AG10803 (cell line): ENCODE results near the gene CCT3.

ENCODE experiments used
- DNase-seq: peaks from one replicate; pipeline ENCODE4 v3.0.0; 2010; ENCODE audit warnings: low read depth
- H3K4me3 ChIP-seq: 2 replicates; pipeline ENCODE4 v1.5.1; 2011; ENCODE audit warnings: mild to moderate bottlenecking, low read length, control low read depth
- TF ChIP-seq, protein P1 (sequence below): conservative IDR thresholded peaks from 2 replicates; pipeline ENCODE4 v1.5.1; 2011; ENCODE audit warnings: mild to moderate bottlenecking, low read length, control low read depth, inconsistent platforms

Gene CCT3

DNA sequence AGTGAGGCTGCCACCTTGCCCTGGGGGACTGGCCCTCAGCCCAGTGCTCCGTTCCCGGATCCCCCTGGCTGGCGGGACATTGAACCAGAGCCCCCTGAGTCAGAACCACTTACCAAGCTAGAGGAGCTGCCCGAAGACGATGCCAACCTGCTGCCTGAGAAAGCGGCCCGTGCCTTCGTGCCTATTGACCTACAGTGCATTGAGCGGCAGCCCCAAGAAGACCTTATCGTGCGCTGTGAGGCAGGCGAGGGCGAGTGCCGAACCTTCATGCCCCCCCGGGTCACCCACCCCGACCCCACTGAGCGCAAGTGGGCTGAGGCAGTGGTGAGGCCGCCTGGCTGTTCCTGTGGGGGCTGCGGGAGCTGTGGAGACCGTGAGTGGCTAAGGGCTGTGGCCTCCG lies 52.7 kb downstream of the CCT3 start:
- H3K4me3 ChIP-seq: no peak overlapping the region
- TF ChIP-seq, protein P1, sequence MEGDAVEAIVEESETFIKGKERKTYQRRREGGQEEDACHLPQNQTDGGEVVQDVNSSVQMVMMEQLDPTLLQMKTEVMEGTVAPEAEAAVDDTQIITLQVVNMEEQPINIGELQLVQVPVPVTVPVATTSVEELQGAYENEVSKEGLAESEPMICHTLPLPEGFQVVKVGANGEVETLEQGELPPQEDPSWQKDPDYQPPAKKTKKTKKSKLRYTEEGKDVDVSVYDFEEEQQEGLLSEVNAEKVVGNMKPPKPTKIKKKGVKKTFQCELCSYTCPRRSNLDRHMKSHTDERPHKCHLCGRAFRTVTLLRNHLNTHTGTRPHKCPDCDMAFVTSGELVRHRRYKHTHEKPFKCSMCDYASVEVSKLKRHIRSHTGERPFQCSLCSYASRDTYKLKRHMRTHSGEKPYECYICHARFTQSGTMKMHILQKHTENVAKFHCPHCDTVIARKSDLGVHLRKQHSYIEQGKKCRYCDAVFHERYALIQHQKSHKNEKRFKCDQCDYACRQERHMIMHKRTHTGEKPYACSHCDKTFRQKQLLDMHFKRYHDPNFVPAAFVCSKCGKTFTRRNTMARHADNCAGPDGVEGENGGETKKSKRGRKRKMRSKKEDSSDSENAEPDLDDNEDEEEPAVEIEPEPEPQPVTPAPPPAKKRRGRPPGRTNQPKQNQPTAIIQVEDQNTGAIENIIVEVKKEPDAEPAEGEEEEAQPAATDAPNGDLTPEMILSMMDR: no peak
- DNase-seq: no peak

DNA sequence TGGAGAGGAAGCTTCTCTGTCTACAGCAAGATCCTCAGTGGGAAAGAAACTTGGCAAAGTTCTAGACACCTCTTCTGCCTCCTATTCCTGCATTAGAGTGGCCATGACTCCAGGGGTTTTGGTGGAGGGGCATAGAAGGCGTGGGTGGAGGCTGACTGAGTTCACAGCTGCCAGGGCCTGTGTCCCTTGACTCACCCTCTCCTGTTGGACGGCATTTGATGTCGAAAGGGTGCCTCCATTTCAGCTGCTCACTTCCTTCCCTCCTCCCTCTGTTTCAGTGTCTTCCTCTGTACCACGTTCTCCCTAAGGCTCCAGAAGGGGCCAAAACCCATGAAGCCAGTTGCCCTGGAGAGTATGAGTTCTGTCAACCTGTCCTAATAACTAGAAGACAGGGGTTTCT lies 53.3 kb downstream of the CCT3 start:
- H3K4me3 ChIP-seq: no peak overlapping the region
- TF ChIP-seq, protein P1: no peak
- DNase-seq: no peak

DNA sequence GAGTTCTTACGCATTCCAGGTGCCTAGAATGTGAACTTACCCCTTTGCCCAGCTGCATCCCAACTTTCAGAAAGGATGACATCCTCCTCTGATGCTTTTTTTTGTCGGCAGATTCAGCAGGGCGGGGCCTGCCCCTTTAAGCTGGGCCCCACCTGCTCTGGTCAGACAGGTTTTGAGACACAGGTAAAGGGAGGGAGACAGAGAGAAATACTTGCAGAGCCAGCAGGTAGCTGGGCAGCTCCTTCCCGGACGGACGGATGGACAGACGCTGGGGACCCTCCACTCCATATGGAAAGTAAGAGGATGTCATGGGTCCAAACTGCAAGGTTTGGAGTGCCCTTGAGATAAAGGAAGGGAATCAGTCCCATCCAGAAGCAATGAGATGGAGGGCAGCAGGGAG lies 54.0 kb downstream of the CCT3 start, which contains the start of gene TMEM79:
Gene TMEM79 (plus strand): TSS at position 214 of the 400 bp plus-strand sequence. CDS start 902 bp downstream, outside the sequence.
- peak within 1 kb of the TSS; percentile 96 for H3K4me3 ChIP-seq
- TF ChIP-seq, protein P1: no peak
- DNase-seq: no peak

DNA sequence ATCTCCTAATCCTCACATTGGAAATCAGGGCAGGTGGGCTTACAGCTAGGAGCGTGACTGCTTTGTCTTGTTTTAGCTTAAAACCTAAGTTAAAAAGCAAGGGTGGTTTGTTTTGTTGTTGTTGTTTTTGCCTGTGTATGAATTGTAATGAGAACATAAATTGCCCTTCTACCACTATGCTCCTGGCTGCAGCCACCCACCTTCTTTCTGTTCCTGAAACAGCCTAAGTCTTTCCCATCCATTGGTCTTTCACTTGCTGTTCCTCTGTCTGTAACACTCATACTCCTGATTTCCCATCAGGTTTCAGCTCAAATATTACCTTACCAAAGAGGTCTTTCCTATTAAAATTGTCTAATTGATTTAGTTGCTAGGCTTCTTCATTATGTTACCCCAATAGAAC lies 54.6 kb downstream of the CCT3 start:
- DNase-seq: no peak
- TF ChIP-seq, protein P1: no peak
- H3K4me3 ChIP-seq: peak overlapping the region; percentile 96

DNA sequence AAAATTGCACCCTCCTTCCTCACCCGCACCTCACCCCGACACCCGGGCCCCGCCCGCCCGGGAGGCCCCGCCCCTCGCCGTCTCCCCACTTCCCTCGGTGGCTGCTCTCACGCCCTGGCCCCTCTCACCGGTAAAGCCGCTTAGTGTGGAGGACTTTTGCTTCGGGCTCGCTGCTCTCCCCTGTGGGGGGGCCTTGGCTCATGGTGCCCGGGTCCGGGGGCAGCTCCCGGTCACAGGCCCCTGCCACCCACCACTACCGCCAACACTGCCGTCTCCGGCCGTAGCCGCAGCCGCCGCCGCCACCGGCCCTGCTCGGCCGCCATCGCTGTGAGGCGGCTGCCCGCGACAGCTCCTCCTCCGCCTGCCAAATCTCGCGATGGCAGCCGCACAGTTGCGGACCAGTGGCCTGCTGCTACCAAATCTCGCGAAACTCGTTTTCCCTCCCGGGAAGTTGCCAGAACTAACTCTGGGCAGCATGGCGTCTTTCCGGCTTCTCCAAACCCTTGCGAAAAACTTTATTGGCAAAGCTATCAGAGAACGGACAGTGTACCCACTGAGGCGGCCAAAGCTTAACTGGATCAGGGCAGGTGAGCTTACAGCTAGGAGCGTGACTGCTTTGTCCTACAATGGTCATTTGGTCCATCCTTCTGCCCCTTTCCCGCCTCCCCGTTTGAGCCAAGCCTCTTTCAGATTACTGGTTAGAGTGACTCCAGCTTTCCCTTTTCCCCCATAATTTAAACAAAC lies 55.4 kb downstream of the CCT3 start, which contains the start of gene SMG5:
Gene SMG5 (minus strand): TSS at position 347 of the 744 bp plus-strand sequence. CDS start 145 bp downstream, at position 202.
- peak; percentile 98 for DNase-seq
- TF ChIP-seq, protein P1: no peak
- H3K4me3 ChIP-seq: peak within 1 kb of the TSS; percentile 96

DNA sequence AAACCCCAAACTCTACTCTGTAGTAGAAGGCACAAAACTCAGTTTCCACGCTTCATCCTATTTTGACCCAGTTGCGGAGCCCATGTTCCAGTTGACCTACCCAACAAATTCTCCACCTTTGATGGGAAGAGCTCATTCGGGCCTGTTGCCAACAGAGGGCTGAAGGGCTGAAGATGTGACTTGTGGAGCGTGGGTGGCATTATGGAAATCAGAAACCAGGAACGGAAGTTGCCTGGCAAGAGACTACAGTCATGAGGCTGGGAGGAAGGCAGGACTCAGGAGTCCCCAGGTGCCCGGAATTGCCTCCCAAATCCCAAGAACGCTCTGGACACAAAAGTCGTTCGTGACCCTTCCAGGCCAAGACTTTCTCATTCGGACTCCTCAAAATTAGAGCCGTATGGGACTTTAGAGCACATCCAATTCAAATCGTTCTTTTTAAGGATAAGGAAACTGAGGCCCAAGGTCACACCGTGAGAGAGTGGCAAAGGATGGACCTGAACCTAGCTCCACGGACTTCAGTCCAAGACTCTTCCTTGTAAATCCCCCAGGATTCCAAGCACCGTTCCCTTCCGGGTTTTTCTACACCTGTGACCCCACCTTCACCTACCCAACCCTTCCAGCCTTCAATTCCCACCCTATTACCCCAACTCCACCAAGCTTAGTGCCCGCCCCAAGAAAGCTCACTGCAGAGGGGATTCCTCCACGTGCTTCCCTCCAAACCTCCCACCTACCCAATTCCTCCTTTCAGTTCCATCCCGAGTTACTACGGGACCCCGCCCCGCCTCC lies 56.2 kb downstream of the CCT3 start:
- no peak for DNase-seq
- H3K4me3 ChIP-seq: peak overlapping the region; percentile 96
- TF ChIP-seq, protein P1: no peak
